GM18907 (cell line): ENCODE measurements around the gene UGT2B7.
"Not testable (repeated sequence)": the region's sequence is repeated elsewhere in the genome, so short reads cannot be mapped to it uniquely, and the experiment has no call there.

ENCODE experiments used
- ATAC-seq: cut with Tn5 transposase; IDR thresholded peaks from one replicate; pipeline ENCODE4 v1.9.1; 2021; ENCODE audit warnings: mild to moderate bottlenecking, moderate library complexity; ENCODE audit not compliant: unreplicated experiment

The UGT2B7 gene

GRCh38 chr4:69096111-69096656 lies at the start of gene UGT2B7:
Gene UGT2B7 (plus strand): TSS chr4:69096474. CDS start chr4:69096521, 47 bp downstream.
- no peak for ATAC-seq

- ATAC-seq, result no peak
Measured at GRCh38 chr4:69049860-69050259, 46.4 kb upstream of the UGT2B7 start.

- ATAC-seq, result not testable (repeated sequence)
Measured at GRCh38 chr4:69050853-69051575, 45.3 kb upstream of the UGT2B7 start.

- no peak for ATAC-seq
Measured at GRCh38 chr4:69051576-69051943, 44.7 kb upstream of the UGT2B7 start.

GRCh38 chr4:69053309-69053885 lies 42.9 kb upstream of the UGT2B7 start:
- ATAC-seq, result not testable (repeated sequence)

- ATAC-seq, result not testable (repeated sequence)
Measured at GRCh38 chr4:69054033-69054432, 42.2 kb upstream of the UGT2B7 start.

- peak; percentile 38 for ATAC-seq
Measured at GRCh38 chr4:69054578-69055200, 41.6 kb upstream of the UGT2B7 start.

GRCh38 chr4:69056150-69056549 lies 40.1 kb upstream of the UGT2B7 start:
- ATAC-seq, result no peak

- no peak for ATAC-seq
Measured at GRCh38 chr4:69056921-69057550, 39.2 kb upstream of the UGT2B7 start.

GRCh38 chr4:69057620-69058409 lies 38.5 kb upstream of the UGT2B7 start:
- peak; percentile 87 for ATAC-seq

GRCh38 chr4:69058410-69059059 lies 37.7 kb upstream of the UGT2B7 start:
- ATAC-seq, result peak; percentile 39

GRCh38 chr4:69060651-69061308 lies 35.5 kb upstream of the UGT2B7 start:
- no peak for ATAC-seq

GRCh38 chr4:69064391-69064790 lies 31.9 kb upstream of the UGT2B7 start:
- ATAC-seq, result no peak

- no peak for ATAC-seq
Measured at GRCh38 chr4:69066945-69067344, 29.3 kb upstream of the UGT2B7 start.

- no peak for ATAC-seq
Measured at GRCh38 chr4:69069085-69069484, 27.2 kb upstream of the UGT2B7 start.

- no peak for ATAC-seq
Measured at GRCh38 chr4:69070590-69070989, 25.7 kb upstream of the UGT2B7 start.

GRCh38 chr4:69071286-69071685 lies 25.0 kb upstream of the UGT2B7 start:
- ATAC-seq, result no peak

GRCh38 chr4:69073375-69073774 lies 22.9 kb upstream of the UGT2B7 start:
- ATAC-seq, result no peak

- no peak for ATAC-seq
Measured at GRCh38 chr4:69075061-69075792, 21.0 kb upstream of the UGT2B7 start.
